Measurements from ENCODE around the gene KDM4C.

The KDM4C gene

DNA sequence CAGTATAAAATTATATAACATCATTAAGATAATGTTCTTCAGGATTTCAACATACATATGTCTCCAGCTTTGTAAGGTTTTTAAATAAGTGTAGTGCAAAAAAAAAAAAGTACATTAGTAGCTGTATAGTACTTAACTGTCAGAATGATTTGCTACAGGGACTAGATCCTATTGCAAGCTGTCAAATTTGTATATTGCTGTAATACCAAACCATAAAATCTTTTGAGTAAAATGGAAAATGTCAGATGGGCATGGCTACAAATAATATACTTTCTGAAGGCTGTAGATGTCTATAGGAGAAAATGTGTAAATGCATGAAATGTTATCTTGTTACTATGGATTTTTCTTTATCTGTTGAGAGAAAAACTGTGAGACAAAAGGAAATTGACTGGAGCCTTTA lies 298.5 kb downstream of the KDM4C start:
- Histone ChIP-seq H3K27me3 (no peaks in the 10 kb centered on the region), H3K9me3 (no peaks in the 10 kb centered on the region), H3K4me1 (no peaks in the 10 kb centered on the region), H3K36me3 (peaks cover 0 to 7% (median 4%) of the 10 kb centered on the region in 3 donors), H3K27ac (no peak overlapping the region), H3K4me3 (no peak overlapping the region)
- intact Hi-C loops (cut with DNase I; ENCODE audit: low total_unique reads): no loop called here
- DNase-seq: no peak
- TF ChIP-seq CTCF (IDR thresholded peaks at IDR 0.05): no peak

GRCh38 chr9:7058473-7058872 lies 300.7 kb downstream of the KDM4C start:
- intact Hi-C loops (cut with DNase I; ENCODE audit: low total_unique reads): no loop called here
- H3K36me3 ChIP-seq: no peaks in the 10 kb centered on the region
- H3K9me3 ChIP-seq: no peaks in the 10 kb centered on the region
- no peak for TF ChIP-seq CTCF (IDR thresholded peaks at IDR 0.05)
- DNase-seq: no peak
- H3K27ac ChIP-seq: no peak overlapping the region
- no peaks in the 10 kb centered on the region for H3K27me3 ChIP-seq
- H3K4me1 ChIP-seq: no peaks in the 10 kb centered on the region
- H3K4me3 ChIP-seq: no peak overlapping the region

DNA sequence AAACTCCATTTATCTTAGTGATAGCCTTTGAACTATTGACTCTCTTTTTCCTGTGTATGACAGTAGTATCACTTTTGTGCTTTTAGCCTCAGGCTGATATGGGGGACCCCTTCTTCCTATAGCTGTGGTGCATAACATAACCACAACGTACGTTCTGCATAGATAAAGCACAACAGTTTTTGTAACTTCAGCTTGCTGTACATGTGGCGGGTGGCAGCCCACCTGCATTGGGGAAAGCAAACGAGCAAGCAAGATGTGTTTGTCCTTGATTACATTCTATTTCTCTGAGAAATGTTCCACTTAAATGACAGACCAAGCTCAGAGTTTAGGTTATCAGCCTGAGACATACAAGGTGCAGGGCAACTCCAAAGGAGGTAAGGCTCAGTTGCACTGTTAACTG lies 309.4 kb downstream of the KDM4C start:
- Histone ChIP-seq H3K4me3 (no peak overlapping the region), H3K36me3 (peaks cover 0 to 10% (median 4%) of the 10 kb centered on the region in 3 donors), H3K4me1 (no peaks in the 10 kb centered on the region), H3K27me3 (no peaks in the 10 kb centered on the region), H3K9me3 (no peaks in the 10 kb centered on the region), H3K27ac (no peak overlapping the region)
- no peak for DNase-seq
- TF ChIP-seq CTCF (IDR thresholded peaks at IDR 0.05): no peak
- intact Hi-C loops (cut with DNase I; ENCODE audit: low total_unique reads): no loop called here

DNA sequence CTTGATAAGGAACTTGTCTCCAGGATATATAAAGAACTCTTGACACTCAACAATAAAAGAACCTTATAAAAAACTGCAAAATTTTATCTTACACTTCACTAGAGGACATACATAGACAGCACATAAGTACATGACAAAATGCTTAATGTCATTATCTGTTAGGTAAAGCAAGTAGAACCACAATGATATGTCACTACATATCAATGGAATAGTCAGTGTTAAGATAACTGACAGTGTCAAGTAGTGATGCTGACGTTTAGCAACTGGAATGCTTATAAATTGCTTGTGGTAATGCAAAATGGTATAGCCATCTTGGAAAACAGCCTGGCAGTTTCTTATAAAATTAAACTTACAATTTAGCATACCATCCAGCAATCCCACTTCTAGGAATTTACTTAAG lies 314.1 kb downstream of the KDM4C start:
- Histone ChIP-seq H3K4me1 (no peaks in the 10 kb centered on the region), H3K36me3 (peaks cover 10 to 20% (median 16%) of the 10 kb centered on the region in 3 donors), H3K27ac (no peak overlapping the region), H3K27me3 (no peaks in the 10 kb centered on the region), H3K4me3 (no peak overlapping the region), H3K9me3 (no peaks in the 10 kb centered on the region)
- DNase-seq: no peak
- no peak for TF ChIP-seq CTCF (IDR thresholded peaks at IDR 0.05)
- intact Hi-C loops (cut with DNase I; ENCODE audit: low total_unique reads): no loop called here

GRCh38 chr9:7073706-7074105 lies 315.9 kb downstream of the KDM4C start:
- H3K4me3 ChIP-seq: no peak overlapping the region
- H3K27ac ChIP-seq: no peak overlapping the region
- no peaks in the 10 kb centered on the region for H3K27me3 ChIP-seq
- intact Hi-C loops (cut with DNase I; ENCODE audit: low total_unique reads): no loop called here
- no peaks in the 10 kb centered on the region for H3K4me1 ChIP-seq
- no peaks in the 10 kb centered on the region for H3K9me3 ChIP-seq
- no peak for TF ChIP-seq CTCF (IDR thresholded peaks at IDR 0.05)
- no peak for DNase-seq
- peaks cover 18 to 35% (median 27%) of the 10 kb centered on the region in 3 donors for H3K36me3 ChIP-seq

DNA sequence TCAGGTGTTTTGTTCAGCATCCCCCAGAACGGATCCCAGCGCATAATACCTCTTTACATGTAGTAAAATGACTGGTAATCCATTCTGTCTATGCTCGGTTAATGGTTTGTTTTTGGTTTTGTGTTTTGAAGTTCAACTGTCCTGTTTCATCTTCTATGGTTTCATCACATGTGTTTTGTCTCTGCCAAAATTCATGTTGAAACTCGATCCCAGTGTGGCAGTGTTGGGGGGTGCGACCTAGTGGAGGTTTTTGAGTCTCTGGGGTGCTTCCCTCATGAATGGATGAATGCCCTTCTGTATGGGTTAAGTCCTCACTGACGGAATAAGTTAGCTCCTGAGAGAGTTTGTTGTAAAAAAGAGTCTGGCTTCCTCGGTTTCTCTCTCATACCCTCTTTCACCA lies 317.4 kb downstream of the KDM4C start:
- no peak for TF ChIP-seq CTCF (IDR thresholded peaks at IDR 0.05)
- Histone ChIP-seq H3K4me1 (no peaks in the 10 kb centered on the region), H3K9me3 (no peaks in the 10 kb centered on the region), H3K27me3 (no peaks in the 10 kb centered on the region), H3K36me3 (peaks cover 18 to 35% (median 22%) of the 10 kb centered on the region in 3 donors), H3K27ac (no peak overlapping the region), H3K4me3 (no peak overlapping the region)
- DNase-seq: no peak
- intact Hi-C loops (cut with DNase I; ENCODE audit: low total_unique reads): no loop called here
